ENCODE measurements around the gene IRX5.

Gene IRX5

DNA sequence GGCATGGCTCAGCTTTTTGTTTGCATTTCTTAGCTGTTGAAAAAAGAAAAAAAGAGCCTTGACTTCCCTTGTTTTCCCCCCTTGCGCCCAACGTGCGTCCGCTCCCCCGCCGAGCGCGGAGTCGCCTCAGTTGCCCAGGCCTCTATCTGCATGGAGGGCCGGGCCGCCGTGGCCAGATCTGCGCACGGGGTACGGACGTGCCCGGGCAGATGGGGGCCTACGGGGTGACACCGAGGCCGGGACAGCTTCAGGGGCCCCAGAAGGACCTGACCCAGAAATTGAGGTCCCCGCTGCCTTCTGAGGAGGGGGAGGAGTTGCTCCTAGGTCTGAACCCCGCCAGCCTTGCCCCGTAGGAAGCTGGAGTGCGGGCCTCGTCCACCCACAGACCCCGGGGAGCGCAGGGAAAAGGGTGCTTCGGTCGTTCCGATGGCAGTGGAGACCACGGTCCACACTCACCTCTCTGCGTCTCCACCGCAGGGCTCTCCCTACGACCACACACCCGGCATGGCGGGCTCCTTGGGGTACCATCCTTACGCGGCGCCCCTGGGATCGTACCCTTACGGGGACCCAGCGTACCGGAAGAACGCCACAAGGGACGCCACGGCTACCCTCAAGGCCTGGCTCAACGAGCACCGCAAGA is 1.5 kb downstream of the IRX5 start:
- H3K27me3 ChIP-seq (ENCODE audit: control insufficient read depth, insufficient read depth, low read length): no peaks in the 10 kb centered on the region

DNA sequence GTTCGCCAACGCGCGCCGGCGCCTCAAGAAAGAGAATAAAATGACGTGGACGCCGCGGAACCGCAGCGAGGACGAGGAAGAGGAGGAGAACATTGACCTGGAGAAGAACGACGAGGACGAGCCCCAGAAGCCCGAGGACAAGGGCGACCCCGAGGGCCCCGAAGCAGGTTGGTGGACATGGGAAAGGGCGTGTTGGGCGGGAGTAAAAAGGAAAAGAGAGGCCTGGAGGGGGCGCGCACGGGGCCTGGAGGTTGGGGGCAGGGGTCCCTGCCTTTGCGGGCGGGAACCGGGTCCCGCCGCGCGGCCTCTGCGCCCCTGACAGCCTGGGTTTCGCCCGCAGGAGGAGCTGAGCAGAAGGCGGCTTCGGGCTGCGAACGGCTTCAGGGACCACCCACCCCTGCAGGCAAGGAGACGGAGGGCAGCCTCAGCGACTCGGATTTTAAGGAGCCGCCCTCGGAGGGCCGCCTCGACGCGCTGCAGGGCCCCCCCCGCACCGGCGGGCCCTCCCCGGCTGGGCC is 2.1 kb downstream of the IRX5 start:
- Histone ChIP-seq H3K27me3 (ENCODE audit: control insufficient read depth, insufficient read depth, low read length) (no peaks in the 10 kb centered on the region), H3K9ac (ENCODE audit: low read depth, low read length) (peak overlapping the region; percentile 82), H3K4me3 (ENCODE audit: low read length) (peak overlapping the region; percentile 85), H3K4me2 (ENCODE audit: low read length) (peak overlapping the region; percentile 89), H3K4me1 (ENCODE audit: control insufficient read depth, insufficient read depth, low read length) (peaks cover 12% of the 10 kb centered on the region), H3K9me3 (replicated peaks; ENCODE audit: low read length) (no peaks in the 10 kb centered on the region), H3K36me3 (ENCODE audit: insufficient read depth, low read length) (peaks cover 11% of the 10 kb centered on the region)

More for the DNA sequence above, 1.5 kb downstream of the IRX5 start:
- Histone ChIP-seq H3K4me2 (ENCODE audit: low read length) (peak overlapping the region; percentile 89), H3K9ac (ENCODE audit: low read depth, low read length) (peak overlapping the region; percentile 82), H3K36me3 (ENCODE audit: insufficient read depth, low read length) (peaks cover 11% of the 10 kb centered on the region), H3K9me3 (replicated peaks; ENCODE audit: low read length) (no peaks in the 10 kb centered on the region), H3K4me3 (ENCODE audit: low read length) (peak overlapping the region; percentile 85), H3K4me1 (ENCODE audit: control insufficient read depth, insufficient read depth, low read length) (peaks cover 15% of the 10 kb centered on the region)

DNA sequence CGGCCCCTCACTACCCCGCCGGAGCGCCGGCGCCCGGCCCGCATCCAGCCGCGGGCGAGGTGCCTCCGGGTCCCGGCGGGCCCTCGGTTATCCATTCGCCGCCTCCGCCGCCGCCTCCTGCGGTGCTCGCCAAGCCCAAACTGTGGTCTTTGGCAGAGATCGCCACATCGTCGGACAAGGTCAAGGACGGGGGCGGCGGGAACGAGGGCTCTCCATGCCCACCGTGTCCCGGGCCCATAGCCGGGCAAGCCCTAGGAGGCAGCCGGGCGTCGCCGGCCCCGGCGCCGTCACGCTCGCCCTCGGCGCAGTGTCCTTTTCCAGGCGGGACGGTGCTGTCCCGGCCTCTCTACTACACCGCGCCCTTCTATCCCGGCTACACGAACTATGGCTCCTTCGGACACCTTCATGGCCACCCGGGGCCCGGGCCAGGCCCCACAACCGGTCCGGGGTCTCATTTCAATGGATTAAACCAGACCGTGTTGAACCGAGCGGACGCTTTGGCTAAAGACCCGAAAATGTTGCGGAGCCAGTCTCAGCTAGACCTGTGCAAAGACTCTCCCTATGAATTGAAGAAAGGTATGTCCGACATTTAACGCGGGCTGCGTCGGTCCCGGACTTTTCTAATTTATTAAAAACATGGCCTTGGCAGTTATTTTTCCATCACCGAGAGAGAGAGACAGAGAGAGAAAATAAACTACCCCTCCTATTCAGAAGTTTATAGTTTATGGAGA is 2.8 kb downstream of the IRX5 start:
- Histone ChIP-seq H3K4me1 (ENCODE audit: control insufficient read depth, insufficient read depth, low read length) (peaks cover 12% of the 10 kb centered on the region), H3K36me3 (ENCODE audit: insufficient read depth, low read length) (peaks cover 11% of the 10 kb centered on the region), H3K9ac (ENCODE audit: low read depth, low read length) (peak overlapping the region; percentile 82), H3K4me3 (ENCODE audit: low read length) (peak overlapping the region; percentile 85), H3K9me3 (replicated peaks; ENCODE audit: low read length) (no peaks in the 10 kb centered on the region), H3K27me3 (ENCODE audit: control insufficient read depth, insufficient read depth, low read length) (peaks cover 3% of the 10 kb centered on the region), H3K4me2 (ENCODE audit: low read length) (peak overlapping the region; percentile 27)

DNA sequence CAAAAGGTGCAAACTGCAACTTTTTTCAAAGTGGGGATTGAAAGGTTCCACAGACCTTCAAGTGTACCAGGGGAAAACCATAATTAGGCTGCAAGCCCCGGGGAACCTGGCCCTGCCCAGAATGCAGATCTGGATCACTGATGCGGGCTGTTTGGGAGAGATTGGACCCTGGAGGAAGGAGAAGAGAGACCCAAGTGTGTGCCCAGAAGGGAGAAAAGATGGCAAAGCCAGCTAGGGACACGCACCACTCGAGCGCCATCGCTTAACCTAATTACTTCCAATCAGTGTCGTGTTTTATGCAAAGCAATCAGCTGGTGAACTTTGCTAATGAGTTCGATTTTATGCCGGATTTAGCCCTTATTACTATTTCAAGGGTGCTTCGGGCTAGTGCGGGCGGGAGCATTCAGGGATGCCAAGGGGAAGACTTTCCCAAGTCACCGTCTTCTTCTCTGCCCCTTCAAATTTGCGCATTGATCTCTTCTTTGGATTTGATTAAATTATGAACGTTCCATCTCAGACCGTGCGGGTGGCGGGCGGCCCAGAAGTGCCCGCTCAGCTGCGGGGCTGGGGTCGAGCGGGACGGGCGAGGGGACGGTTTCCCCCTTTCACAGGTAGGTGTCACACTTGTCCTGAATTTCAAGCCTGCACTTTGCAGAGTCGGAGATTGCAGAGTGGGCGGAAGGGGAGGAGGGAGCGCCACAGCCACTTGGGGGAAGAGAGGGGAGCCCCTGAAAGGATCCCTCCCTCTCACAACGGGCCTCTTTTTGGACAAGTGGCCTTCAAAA is 4.0 kb downstream of the IRX5 start:
- Histone ChIP-seq H3K4me3 (ENCODE audit: low read length) (no peak overlapping the region), H3K9ac (ENCODE audit: low read depth, low read length) (no peak overlapping the region), H3K9me3 (replicated peaks; ENCODE audit: low read length) (no peaks in the 10 kb centered on the region), H3K27me3 (ENCODE audit: control insufficient read depth, insufficient read depth, low read length) (peaks cover 8% of the 10 kb centered on the region), H3K36me3 (ENCODE audit: insufficient read depth, low read length) (peaks cover 11% of the 10 kb centered on the region), H3K4me2 (ENCODE audit: low read length) (no peak overlapping the region), H3K4me1 (ENCODE audit: control insufficient read depth, insufficient read depth, low read length) (peaks cover 12% of the 10 kb centered on the region)

DNA sequence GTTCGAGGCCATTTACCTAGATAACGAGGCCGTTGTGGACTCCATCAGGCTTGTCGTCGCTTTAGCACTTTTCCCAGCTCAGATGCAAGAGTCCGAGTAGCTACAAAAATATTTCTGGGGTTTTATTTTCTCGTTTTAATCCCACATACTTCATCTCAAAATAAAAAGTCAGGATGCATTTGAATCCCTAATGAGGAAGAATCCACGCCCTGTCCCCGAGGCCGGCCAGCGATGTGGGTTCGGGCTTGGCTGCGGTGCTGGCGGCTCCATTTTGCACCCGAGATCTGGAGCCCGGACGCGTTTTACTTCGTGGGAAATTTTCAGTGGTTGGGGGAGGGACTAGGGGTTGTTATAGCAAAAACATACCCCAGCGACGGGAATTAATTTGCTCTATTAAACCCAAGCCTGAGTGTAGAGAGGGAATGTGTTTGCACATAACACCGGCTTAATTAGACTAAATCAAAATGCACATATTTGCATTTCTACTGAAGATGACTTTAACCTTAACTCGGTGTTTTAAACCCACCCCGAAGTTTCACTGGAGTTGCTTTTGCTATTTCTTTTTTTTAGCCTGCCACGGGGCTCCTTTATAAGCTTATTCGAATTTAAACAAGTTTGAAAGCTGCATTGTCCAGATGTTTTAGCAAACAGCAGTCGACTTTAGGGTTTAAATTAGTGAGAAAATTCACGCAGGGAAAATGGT is 4.8 kb downstream of the IRX5 start:
- no peaks in the 10 kb centered on the region for H3K9me3 ChIP-seq (replicated peaks; ENCODE audit: low read length)
- peaks cover 8% of the 10 kb centered on the region for H3K27me3 ChIP-seq (ENCODE audit: control insufficient read depth, insufficient read depth, low read length)
- peaks cover 11% of the 10 kb centered on the region for H3K36me3 ChIP-seq (ENCODE audit: insufficient read depth, low read length)
- no peak overlapping the region for H3K4me3 ChIP-seq (ENCODE audit: low read length)
- peaks cover 12% of the 10 kb centered on the region for H3K4me1 ChIP-seq (ENCODE audit: control insufficient read depth, insufficient read depth, low read length)
- H3K4me2 ChIP-seq (ENCODE audit: low read length): peak overlapping the region; percentile 86
- H3K9ac ChIP-seq (ENCODE audit: low read depth, low read length): no peak overlapping the region

DNA sequence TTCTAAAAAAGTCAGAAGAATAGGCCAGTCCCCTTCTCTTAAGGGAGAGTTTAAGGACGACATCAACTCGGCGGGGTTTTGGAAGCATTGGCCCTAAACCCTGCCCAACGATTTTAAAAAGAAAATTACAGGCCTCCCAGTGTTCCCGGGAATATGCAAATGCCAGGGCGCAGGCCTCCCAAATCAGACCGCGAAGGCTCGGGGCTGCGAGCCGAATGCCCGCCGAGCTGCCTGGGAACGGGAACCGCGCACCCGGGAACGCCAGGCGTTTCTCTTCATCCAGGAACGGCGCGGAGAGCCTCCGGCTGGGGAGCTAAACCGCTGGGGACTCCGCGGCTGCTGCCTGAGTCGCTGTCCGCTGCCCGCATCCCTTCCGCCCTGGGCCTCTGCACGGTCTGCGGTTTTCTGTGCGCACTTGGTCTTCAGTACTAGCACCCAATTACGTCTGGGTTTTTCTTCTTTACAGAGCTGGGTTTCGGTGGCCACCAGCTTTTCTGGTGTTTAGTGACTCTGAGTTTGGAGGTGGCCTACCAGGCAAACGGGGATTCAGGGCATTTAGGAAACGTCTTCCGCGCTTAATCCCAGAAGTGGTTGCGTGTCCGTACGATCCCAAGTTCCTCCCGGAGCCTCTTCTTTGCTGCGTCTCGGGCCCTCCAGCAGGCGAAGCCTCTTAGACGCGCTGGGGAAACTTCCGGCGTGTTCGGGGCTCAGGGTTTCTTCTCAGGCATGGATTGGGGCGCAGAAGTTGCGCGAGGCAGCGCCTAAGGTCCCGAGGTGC is 5.7 kb downstream of the IRX5 start:
- Histone ChIP-seq H3K4me2 (ENCODE audit: low read length) (peak overlapping the region; percentile 86), H3K4me1 (ENCODE audit: control insufficient read depth, insufficient read depth, low read length) (peaks cover 12% of the 10 kb centered on the region), H3K4me3 (ENCODE audit: low read length) (peak overlapping the region; percentile 69), H3K36me3 (ENCODE audit: insufficient read depth, low read length) (peaks cover 11% of the 10 kb centered on the region), H3K9me3 (replicated peaks; ENCODE audit: low read length) (no peaks in the 10 kb centered on the region), H3K9ac (ENCODE audit: low read depth, low read length) (peak overlapping the region; percentile 60), H3K27me3 (ENCODE audit: control insufficient read depth, insufficient read depth, low read length) (peaks cover 8% of the 10 kb centered on the region)

DNA sequence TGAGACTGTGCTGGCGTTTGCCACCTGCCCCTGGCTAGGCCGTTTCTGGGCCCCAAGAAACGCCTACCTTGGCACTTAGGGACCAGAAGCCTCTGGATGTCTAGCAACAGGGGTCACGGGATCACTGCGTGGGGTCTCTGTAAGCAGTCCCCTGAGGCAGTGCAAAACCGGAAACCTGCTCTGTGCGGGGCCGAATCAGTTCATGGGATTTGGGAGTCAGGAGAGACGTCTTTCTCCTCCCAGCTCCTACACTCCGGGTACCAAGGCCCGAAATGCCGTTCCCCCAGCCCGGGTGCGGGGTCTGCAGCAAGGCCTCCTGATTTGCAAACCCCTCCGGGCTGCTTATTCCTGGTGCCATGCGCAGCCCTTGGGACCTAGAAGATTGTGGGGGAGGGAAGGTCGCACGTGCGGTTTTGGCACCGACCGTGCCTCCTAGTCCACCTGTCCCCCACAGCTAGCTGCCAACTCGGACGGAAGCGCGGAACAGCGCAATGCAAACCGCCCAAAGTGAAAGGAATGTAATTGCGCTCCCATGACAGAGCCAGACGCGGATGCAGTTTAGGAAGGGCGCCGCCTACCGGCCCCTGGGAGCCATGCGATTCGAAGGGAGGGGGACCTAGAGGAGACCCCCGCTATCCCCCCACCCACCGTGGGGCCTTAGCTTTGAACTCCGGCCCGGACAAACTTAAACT is 6.5 kb downstream of the IRX5 start:
- H3K4me3 ChIP-seq (ENCODE audit: low read length): peak overlapping the region; percentile 69
- no peaks in the 10 kb centered on the region for H3K9me3 ChIP-seq (replicated peaks; ENCODE audit: low read length)

DNA sequence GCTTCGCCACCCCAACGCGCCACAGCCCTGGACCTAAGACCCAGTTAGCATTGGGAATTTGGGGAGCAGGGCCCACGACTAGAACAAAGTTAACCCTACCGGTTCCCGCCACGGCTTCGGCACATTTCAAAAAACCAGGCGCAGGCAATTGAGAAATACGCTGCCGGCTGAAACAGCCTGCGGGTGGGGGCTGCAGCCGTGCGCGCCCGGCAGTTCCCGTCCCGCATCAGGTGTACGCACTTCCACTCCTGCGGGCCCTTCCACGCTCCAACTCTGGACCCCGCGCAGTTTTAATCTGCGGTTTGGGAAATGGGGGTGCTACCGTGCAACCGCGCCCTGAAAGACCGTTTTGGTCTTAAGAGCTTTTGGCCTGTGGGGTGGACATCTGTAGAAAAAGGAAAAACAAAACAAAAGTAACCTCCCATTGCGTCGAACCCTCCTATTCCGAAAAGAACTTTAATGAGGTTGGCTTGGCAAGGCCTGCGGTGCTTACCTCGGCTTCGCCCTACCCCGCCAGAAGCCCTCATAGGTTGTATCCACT is 7.1 kb downstream of the IRX5 start:
- Histone ChIP-seq H3K36me3 (ENCODE audit: insufficient read depth, low read length) (peaks cover 11% of the 10 kb centered on the region), H3K9ac (ENCODE audit: low read depth, low read length) (no peak overlapping the region), H3K9me3 (replicated peaks; ENCODE audit: low read length) (no peaks in the 10 kb centered on the region), H3K4me2 (ENCODE audit: low read length) (peak overlapping the region; percentile 86), H3K27me3 (ENCODE audit: control insufficient read depth, insufficient read depth, low read length) (peaks cover 8% of the 10 kb centered on the region), H3K4me1 (ENCODE audit: control insufficient read depth, insufficient read depth, low read length) (peaks cover 12% of the 10 kb centered on the region), H3K4me3 (ENCODE audit: low read length) (peak overlapping the region; percentile 69)

More for the DNA sequence above, 6.5 kb downstream of the IRX5 start:
- peak overlapping the region; percentile 86 for H3K4me2 ChIP-seq (ENCODE audit: low read length)
- peaks cover 8% of the 10 kb centered on the region for H3K27me3 ChIP-seq (ENCODE audit: control insufficient read depth, insufficient read depth, low read length)
- peaks cover 12% of the 10 kb centered on the region for H3K4me1 ChIP-seq (ENCODE audit: control insufficient read depth, insufficient read depth, low read length)
- H3K36me3 ChIP-seq (ENCODE audit: insufficient read depth, low read length): peaks cover 11% of the 10 kb centered on the region
- H3K9ac ChIP-seq (ENCODE audit: low read depth, low read length): peak overlapping the region; percentile 60

DNA sequence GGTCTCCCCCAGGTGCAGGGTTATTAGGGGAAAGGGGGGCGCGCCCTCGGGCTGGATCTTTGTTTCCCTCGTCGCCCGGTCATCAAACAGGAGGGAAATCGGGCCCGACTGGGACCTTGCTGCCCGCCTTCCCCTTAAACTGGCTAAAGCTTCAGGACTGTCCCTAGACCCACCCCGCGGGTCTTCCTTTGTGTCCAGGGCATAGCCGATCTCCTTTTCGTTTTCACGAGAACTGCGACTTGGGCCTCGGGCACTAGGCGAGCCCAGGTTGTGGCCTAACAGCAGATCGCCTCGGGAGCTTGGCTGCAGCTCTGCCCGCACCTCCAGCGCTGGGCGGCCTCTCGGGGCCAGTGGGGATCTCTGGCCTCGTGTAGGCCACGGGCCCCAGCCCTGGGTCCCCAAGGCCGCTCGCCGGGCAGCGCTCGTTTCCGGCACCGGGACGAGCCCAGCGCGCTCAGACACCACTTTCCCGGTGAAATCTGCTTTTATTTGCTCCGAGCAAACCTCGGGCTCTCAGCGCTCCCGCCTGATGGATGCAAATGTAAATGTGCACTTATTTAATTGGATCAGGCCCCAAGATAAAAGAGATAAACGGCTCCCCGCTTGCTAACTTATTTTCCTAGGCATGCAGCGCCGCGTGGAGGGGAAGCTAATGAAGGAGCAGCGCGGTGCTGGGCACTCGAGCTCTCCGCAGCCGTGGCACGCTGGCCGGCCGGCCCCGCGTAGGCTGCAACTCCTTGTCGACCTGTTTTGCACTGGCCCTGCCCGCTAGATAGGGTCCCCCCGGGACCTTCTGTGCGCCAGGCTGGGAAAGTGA is 7.8 kb downstream of the IRX5 start:
- H3K4me3 ChIP-seq (ENCODE audit: low read length): no peak overlapping the region
- H3K27me3 ChIP-seq (ENCODE audit: control insufficient read depth, insufficient read depth, low read length): peaks cover 8% of the 10 kb centered on the region
- peaks cover 9% of the 10 kb centered on the region for H3K36me3 ChIP-seq (ENCODE audit: insufficient read depth, low read length)
- no peak overlapping the region for H3K9ac ChIP-seq (ENCODE audit: low read depth, low read length)
- H3K9me3 ChIP-seq (replicated peaks; ENCODE audit: low read length): no peaks in the 10 kb centered on the region
- H3K4me1 ChIP-seq (ENCODE audit: control insufficient read depth, insufficient read depth, low read length): peaks cover 12% of the 10 kb centered on the region
- H3K4me2 ChIP-seq (ENCODE audit: low read length): peak overlapping the region; percentile 86
